DOHH2 (cell line): ENCODE results near the gene LILRB1.
"Not testable (repeated sequence)": the region's sequence is repeated elsewhere in the genome, so short reads cannot be mapped to it uniquely, and the experiment has no call there.

Source experiments
- H3F3A ChIP-seq: fragments of 200-600 bp; sonication (generic), shearing (Covaris generic); 2 replicates; pipeline ENCODE4 v1.6.0; 2016; ENCODE audit warnings: antibody characterized with exemption, mild to moderate bottlenecking; ENCODE audit not compliant: control insufficient read depth, insufficient read depth
- H3K27ac ChIP-seq: fragments of 200-600 bp; sonication (generic); 2 replicates; pipeline ENCODE4 v1.5.1; 2014; ENCODE audit warnings: low read depth, mild to moderate bottlenecking, low read length, moderate library complexity
- H3K27me3 ChIP-seq: fragments of 200-600 bp; sonication (generic); 2 replicates; pipeline ENCODE4 v1.6.1; 2014; ENCODE audit warnings: mild to moderate bottlenecking, low read length, mixed read lengths; ENCODE audit not compliant: control insufficient read depth
- H3K36me3 ChIP-seq: fragments of 200-600 bp; sonication (generic); 2 replicates; pipeline ENCODE4 v1.6.1; 2014; ENCODE audit warnings: mild to moderate bottlenecking, low read length, moderate library complexity, mixed read lengths; ENCODE audit not compliant: control insufficient read depth
- H3K4me1 ChIP-seq: fragments of 200-600 bp; sonication (generic); 2 replicates; pipeline ENCODE4 v1.6.1; 2014; ENCODE audit warnings: mild to moderate bottlenecking, low read length, mixed read lengths; ENCODE audit not compliant: control insufficient read depth
- H3K4me2 ChIP-seq: fragments of 200-600 bp; sonication (generic); 2 replicates; pipeline ENCODE4 v1.6.0; 2014; ENCODE audit warnings: mild to moderate bottlenecking, low read length, moderate library complexity
- H3K4me3 ChIP-seq: fragments of 200-600 bp; sonication (generic); 2 replicates; pipeline ENCODE4 v1.5.1; 2014; ENCODE audit warnings: mild to moderate bottlenecking, low read length, mixed read lengths
- H3K79me2 ChIP-seq: fragments of 200-600 bp; sonication (generic); 2 replicates; pipeline ENCODE4 v1.6.1; 2014; ENCODE audit warnings: mild to moderate bottlenecking, low read length, mixed read lengths; ENCODE audit not compliant: control insufficient read depth
- H3K9me2 ChIP-seq: fragments of 200-600 bp; sonication (generic); replicated peaks from 2 replicates; pipeline ENCODE4 v1.6.1; 2014; ENCODE audit warnings: mild to moderate bottlenecking, low read length, mixed read lengths; ENCODE audit not compliant: control insufficient read depth
- H3K9me3 ChIP-seq: fragments of 200-600 bp; sonication (generic); 2 replicates; pipeline ENCODE4 v1.6.1; 2014; ENCODE audit warnings: antibody characterized with exemption, low read length, mixed read lengths; ENCODE audit not compliant: control insufficient read depth, insufficient read depth
- H4K20me1 ChIP-seq: fragments of 200-600 bp; sonication (generic); 2 replicates; pipeline ENCODE4 v1.6.0; 2014; ENCODE audit warnings: low read depth, mild to moderate bottlenecking, antibody characterized with exemption, low read length, moderate library complexity; ENCODE audit not compliant: control insufficient read depth, insufficient read depth
- CTCF ChIP-seq: fragments of 200-600 bp; sonication (generic); IDR thresholded peaks from one replicate; pipeline ENCODE4 v1.5.1; 2014; ENCODE audit warnings: antibody characterized with exemption, mild to moderate bottlenecking, low read depth, low read length; ENCODE audit not compliant: poor library complexity, severe bottlenecking
- EZH2phosphoT487 ChIP-seq: fragments of 200-600 bp; sonication (generic); IDR thresholded peaks from 2 replicates; pipeline ENCODE4 v1.6.1; 2017; ENCODE audit warnings: borderline replicate concordance, mild to moderate bottlenecking, antibody characterized with exemption, low read length, moderate library complexity, mixed read lengths

Gene LILRB1

GRCh38 chr19:54638683-54639082 lies 8.4 kb downstream of the LILRB1 start:
- Histone ChIP-seq H3K9me2 (no peaks in the 10 kb centered on the region), H3K79me2 (no peaks in the 10 kb centered on the region), H3K4me1 (peaks cover 8% of the 10 kb centered on the region), H3K9me3 (no peaks in the 10 kb centered on the region), H3F3A (peaks cover 7% of the 10 kb centered on the region), H3K4me3 (no peak overlapping the region), H3K36me3 (peaks cover 5% of the 10 kb centered on the region), H3K27me3 (no peaks in the 10 kb centered on the region), H3K27ac (no peak overlapping the region), H4K20me1 (no peaks in the 10 kb centered on the region), H3K4me2 (no peak overlapping the region)
- TF ChIP-seq EZH2phosphoT487: no peak
- no peak for TF ChIP-seq CTCF

DNA sequence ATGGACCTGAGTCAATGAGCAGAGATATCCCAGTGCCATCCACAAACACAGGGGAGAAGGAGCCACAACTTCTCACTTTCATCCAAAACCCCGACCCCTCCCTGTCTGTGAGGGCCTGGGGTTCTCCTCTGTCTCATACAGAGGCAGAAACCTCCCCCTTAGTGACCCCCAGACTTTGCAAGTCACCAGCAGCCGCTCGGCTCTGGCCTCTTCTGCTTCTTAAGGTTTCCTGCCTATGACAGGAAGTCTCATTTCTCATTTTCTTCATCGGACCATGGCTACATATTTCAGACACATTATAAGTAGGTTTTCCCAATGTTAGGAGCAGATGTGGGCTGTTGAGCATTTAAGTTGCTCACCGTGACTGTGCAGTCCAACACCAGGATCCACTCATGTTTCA lies 12.7 kb downstream of the LILRB1 start:
- H3K9me3 ChIP-seq, H3K27ac ChIP-seq, H3K4me3 ChIP-seq, H3K9me2 ChIP-seq, H3K36me3 ChIP-seq, H4K20me1 ChIP-seq, H3K4me2 ChIP-seq, H3K27me3 ChIP-seq, H3F3A ChIP-seq, H3K79me2 ChIP-seq: not testable (repeated sequence)
- H3K4me1 ChIP-seq: peaks cover 10% of the 10 kb centered on the region

GRCh38 chr19:54643583-54643982 lies 13.3 kb downstream of the LILRB1 start:
- not testable (repeated sequence) for H3K4me3 ChIP-seq, H4K20me1 ChIP-seq, H3K36me3 ChIP-seq, H3F3A ChIP-seq, H3K79me2 ChIP-seq, H3K27ac ChIP-seq, H3K27me3 ChIP-seq, H3K9me3 ChIP-seq, H3K4me2 ChIP-seq, H3K9me2 ChIP-seq
- peaks cover 10% of the 10 kb centered on the region for H3K4me1 ChIP-seq

DNA sequence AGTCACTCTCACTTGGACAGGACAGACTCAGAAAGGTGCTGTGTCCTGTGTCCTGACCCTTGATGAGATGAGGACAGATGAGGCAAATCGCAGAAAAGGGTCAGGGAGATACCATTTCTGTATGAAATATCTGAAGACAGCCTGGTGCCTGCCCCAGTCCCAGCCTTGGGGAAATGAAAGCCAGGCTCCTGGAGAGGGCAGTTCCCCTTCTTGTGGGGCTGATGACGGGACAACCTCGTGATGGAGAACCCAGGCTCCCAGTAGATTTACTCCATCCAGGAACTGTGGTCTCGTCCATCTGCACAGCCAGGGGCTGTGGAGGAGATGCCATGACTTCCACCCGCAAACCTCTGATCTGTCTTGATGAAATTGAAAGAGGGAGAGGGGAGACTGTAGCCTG lies 13.8 kb downstream of the LILRB1 start:
- no peaks in the 10 kb centered on the region for H3K9me2 ChIP-seq
- no peaks in the 10 kb centered on the region for H3K27me3 ChIP-seq

More for the DNA sequence above, 13.8 kb downstream of the LILRB1 start:
- no peak overlapping the region for H3K27ac ChIP-seq
- H3F3A ChIP-seq: no peaks in the 10 kb centered on the region
- no peak for TF ChIP-seq EZH2phosphoT487
- TF ChIP-seq CTCF: no peak
- no peaks in the 10 kb centered on the region for H3K9me3 ChIP-seq
- H3K4me3 ChIP-seq: no peak overlapping the region
- H3K79me2 ChIP-seq: no peaks in the 10 kb centered on the region
- peaks cover 10% of the 10 kb centered on the region for H3K4me1 ChIP-seq
- H3K4me2 ChIP-seq: no peak overlapping the region
- H4K20me1 ChIP-seq: no peaks in the 10 kb centered on the region
- no peaks in the 10 kb centered on the region for H3K36me3 ChIP-seq
